MCF 10A (cell line): ENCODE data around the gene KCNAB1. TPM values are rescaled to one million over a fixed set of nuclear protein-coding genes. Genes with fewer than 3 reads are reported as not detected.

Source experiments
- BruUV-seq: library from RNA; stranded (reverse); fragments of 400-500 nt; replicated peaks from 2 replicates; lab custom pipeline; 2021; lab: Mats Ljungman, UMichigan
- CTCF ChIA-PET: fragments of 300-600 bp; sonication (Branson Sonifier 250); formaldehyde crosslinking; extraction: SDS; loops from one replicate; lab custom pipeline; 2021; ENCODE audit warnings: antibody characterized with exemption, inconsistent platforms; lab: Yijun Ruan, JAX
- POLR2A ChIA-PET: fragments of 300-600, 350-650 bp; sonication (Branson Sonifier 250); formaldehyde crosslinking; extraction: SDS; loops from one replicate; lab custom pipeline; 2020; ENCODE audit warnings: antibody characterized with exemption, inconsistent platforms; lab: Yijun Ruan, JAX
- DNase-seq: peaks from one replicate; pipeline ENCODE4 v3.0.0-alpha.2; 2018; ENCODE audit not compliant: unreplicated experiment
- H3K27ac Mint-ChIP-seq: one replicate; pipeline ENCODE4 v1.8.0; 2022; ENCODE audit warnings: mild to moderate bottlenecking, low read depth, mixed read lengths; ENCODE audit not compliant: unreplicated experiment
- H3K27me3 Mint-ChIP-seq: one replicate; pipeline ENCODE4 v1.8.0; 2022; ENCODE audit warnings: mixed read lengths; ENCODE audit not compliant: insufficient read depth, unreplicated experiment
- H3K36me3 Mint-ChIP-seq: one replicate; pipeline ENCODE4 v1.8.0; 2022; ENCODE audit warnings: mild to moderate bottlenecking, moderate library complexity, mixed read lengths; ENCODE audit not compliant: insufficient read depth, unreplicated experiment
- H3K4me1 Mint-ChIP-seq: one replicate; pipeline ENCODE4 v1.8.0; 2022; ENCODE audit warnings: mixed read lengths; ENCODE audit not compliant: insufficient read depth, unreplicated experiment
- H3K4me3 Mint-ChIP-seq: one replicate; pipeline ENCODE4 v1.8.0; 2022; ENCODE audit warnings: mild to moderate bottlenecking, moderate library complexity, mixed read lengths; ENCODE audit not compliant: unreplicated experiment
- H3K9me3 Mint-ChIP-seq: one replicate; pipeline ENCODE4 v1.8.0; 2022; ENCODE audit warnings: mixed read lengths; ENCODE audit not compliant: unreplicated experiment
- CTCF ChIP-seq: fragments of 200-600 bp; IDR thresholded peaks from one replicate; pipeline ENCODE4 v1.8.0; 2022; ENCODE audit warnings: antibody characterized with exemption, mild to moderate bottlenecking; ENCODE audit not compliant: unreplicated experiment
- intact Hi-C: fragments of 100-400 bp; cut with micrococcal nuclease; formaldehyde crosslinking; loops from 2 replicates; pipeline ENCODE4 v1.14.1; 2022
- total RNA-seq: library from RNA; stranded (reverse); gene quantifications from 2 replicates; pipeline ENCODE4 v1.2.3, GENCODE V29; 2022

The KCNAB1 gene
- total RNA-seq, 1 experiment from 2014 or later = 0.44 TPM

GRCh38 chr3:156214676-156215075 is 94.3 kb downstream of the KCNAB1 start:
- Mint-ChIP-seq H3K4me1 (peaks cover 6% of the 10 kb centered on the region), H3K27ac (no peak overlapping the region), H3K27me3 (no peaks in the 10 kb centered on the region), H3K9me3 (no peaks in the 10 kb centered on the region), H3K4me3 (no peak overlapping the region), H3K36me3 (no peaks in the 10 kb centered on the region)
- intact Hi-C loops = no loop called here
- POLR2A ChIA-PET = no interaction called here
- no TSS peak for BruUV-seq
- TF ChIP-seq CTCF = no peak
- no peak for DNase-seq
- CTCF ChIA-PET = no interaction called here

GRCh38 chr3:156215751-156216150 is 95.4 kb downstream of the KCNAB1 start:
- no TSS peak for BruUV-seq
- no peak overlapping the region for H3K4me3 Mint-ChIP-seq
- ChIA-PET CTCF (no interaction called here), POLR2A (interaction anchor here (0.6 kb wide), 1 partner anchor 49 kb away, joined by 3 read pairs; no protein-coding TSS in a partner anchor)
- no peaks in the 10 kb centered on the region for H3K9me3 Mint-ChIP-seq
- H3K27me3 Mint-ChIP-seq = no peaks in the 10 kb centered on the region
- no peaks in the 10 kb centered on the region for H3K36me3 Mint-ChIP-seq
- no peak for TF ChIP-seq CTCF
- no peak overlapping the region for H3K27ac Mint-ChIP-seq
- H3K4me1 Mint-ChIP-seq = peaks cover 6% of the 10 kb centered on the region
- intact Hi-C loops = no loop called here
- DNase-seq = no peak

GRCh38 chr3:156216216-156216615 is 95.8 kb downstream of the KCNAB1 start:
- H3K27ac Mint-ChIP-seq = no peak overlapping the region
- H3K4me1 Mint-ChIP-seq = peaks cover 6% of the 10 kb centered on the region
- no TSS peak for BruUV-seq

GRCh38 chr3:156216852-156217251 is 96.5 kb downstream of the KCNAB1 start:
- no peaks in the 10 kb centered on the region for H3K36me3 Mint-ChIP-seq
- CTCF ChIA-PET = interaction anchor here (0.6 to 1.1 kb wide), 2 partner anchors 29 to 63 kb away, joined by 3 read pairs; no protein-coding TSS in a partner anchor
- no TSS peak for BruUV-seq

More at GRCh38 chr3:156216216-156216615, 95.8 kb downstream of the KCNAB1 start:
- no peak for DNase-seq
- Mint-ChIP-seq H3K4me3 (no peak overlapping the region), H3K36me3 (no peaks in the 10 kb centered on the region), H3K27me3 (no peaks in the 10 kb centered on the region), H3K9me3 (no peaks in the 10 kb centered on the region)
- ChIA-PET POLR2A (interaction anchor here (0.6 kb wide), 1 partner anchor 48 kb away, joined by 3 read pairs; no protein-coding TSS in a partner anchor), CTCF (interaction anchor here (0.6 kb wide), 1 partner anchor 28 kb away, joined by 3 read pairs; no protein-coding TSS in a partner anchor)
- intact Hi-C loops = no loop called here
- no peak for TF ChIP-seq CTCF

More at GRCh38 chr3:156216852-156217251, 96.5 kb downstream of the KCNAB1 start:
- POLR2A ChIA-PET = interaction anchor here (1.3 kb wide), 1 partner anchor 119 kb away, joined by 4 read pairs; no protein-coding TSS in a partner anchor
- H3K4me1 Mint-ChIP-seq = peaks cover 6% of the 10 kb centered on the region
- intact Hi-C loops = no loop called here
- no peaks in the 10 kb centered on the region for H3K9me3 Mint-ChIP-seq
- no peak for TF ChIP-seq CTCF
- no peak for DNase-seq
- no peak overlapping the region for H3K4me3 Mint-ChIP-seq
- H3K27ac Mint-ChIP-seq = no peak overlapping the region
- no peaks in the 10 kb centered on the region for H3K27me3 Mint-ChIP-seq
